Retinal pigment epithelial cell (primary cell): ENCODE results near the gene TMEM131L.

Source experiments
- DNase-seq: peaks from one replicate; pipeline ENCODE4 v3.0.0-alpha.2; 2010; ENCODE audit warnings: low read depth
- H3K4me3 ChIP-seq: 2 replicates; pipeline ENCODE4 v1.5.1; 2011; ENCODE audit warnings: mild to moderate bottlenecking, low read length, control low read depth, moderate library complexity
- TF ChIP-seq, protein P1 (sequence below): conservative IDR thresholded peaks from 2 replicates; pipeline ENCODE4 v1.5.1; 2011; ENCODE audit warnings: low read depth, low read length, control low read depth, inconsistent platforms

Gene TMEM131L

DNA sequence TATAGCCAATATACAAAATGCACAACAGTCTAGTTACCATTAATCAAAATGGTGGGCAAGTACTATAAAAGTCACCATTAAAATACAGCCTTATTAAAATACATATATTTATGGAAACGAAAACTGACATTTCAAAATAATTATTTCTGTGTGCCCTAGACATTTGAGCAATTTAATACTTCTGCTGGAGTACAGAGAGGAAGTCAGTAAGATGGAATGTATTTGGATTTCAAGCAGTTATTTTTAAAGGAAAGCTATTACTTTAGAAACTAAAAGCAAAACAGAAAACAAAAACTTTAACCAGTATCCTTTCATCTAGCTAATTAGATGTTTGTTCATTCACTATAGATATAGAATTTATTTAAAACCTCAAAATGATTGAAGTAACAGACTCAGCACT lies 180.1 kb downstream of the TMEM131L start:
- no peak for DNase-seq
- TF ChIP-seq, protein P1, sequence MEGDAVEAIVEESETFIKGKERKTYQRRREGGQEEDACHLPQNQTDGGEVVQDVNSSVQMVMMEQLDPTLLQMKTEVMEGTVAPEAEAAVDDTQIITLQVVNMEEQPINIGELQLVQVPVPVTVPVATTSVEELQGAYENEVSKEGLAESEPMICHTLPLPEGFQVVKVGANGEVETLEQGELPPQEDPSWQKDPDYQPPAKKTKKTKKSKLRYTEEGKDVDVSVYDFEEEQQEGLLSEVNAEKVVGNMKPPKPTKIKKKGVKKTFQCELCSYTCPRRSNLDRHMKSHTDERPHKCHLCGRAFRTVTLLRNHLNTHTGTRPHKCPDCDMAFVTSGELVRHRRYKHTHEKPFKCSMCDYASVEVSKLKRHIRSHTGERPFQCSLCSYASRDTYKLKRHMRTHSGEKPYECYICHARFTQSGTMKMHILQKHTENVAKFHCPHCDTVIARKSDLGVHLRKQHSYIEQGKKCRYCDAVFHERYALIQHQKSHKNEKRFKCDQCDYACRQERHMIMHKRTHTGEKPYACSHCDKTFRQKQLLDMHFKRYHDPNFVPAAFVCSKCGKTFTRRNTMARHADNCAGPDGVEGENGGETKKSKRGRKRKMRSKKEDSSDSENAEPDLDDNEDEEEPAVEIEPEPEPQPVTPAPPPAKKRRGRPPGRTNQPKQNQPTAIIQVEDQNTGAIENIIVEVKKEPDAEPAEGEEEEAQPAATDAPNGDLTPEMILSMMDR = no peak
- H3K4me3 ChIP-seq = no peak overlapping the region

DNA sequence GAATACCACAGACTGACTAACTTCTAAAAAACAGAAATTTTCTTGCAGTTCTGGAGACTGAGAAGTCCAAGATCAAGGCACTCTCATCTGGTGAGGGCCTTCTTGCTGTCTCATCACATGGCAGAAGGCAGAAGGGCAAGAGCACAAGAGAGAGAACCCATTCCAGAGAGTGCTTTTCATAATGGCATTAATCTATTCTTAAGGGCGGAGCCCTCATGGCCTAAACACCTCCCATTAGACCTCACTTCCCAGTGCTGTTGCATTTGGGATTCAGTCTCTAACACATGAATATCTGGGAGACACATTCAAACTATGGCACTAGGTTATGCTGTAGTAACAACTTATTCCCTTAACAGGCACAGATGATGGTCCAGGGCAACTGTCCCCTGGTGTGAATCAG lies 180.8 kb downstream of the TMEM131L start:
- DNase-seq = no peak
- TF ChIP-seq, protein P1 = no peak
- H3K4me3 ChIP-seq = no peak overlapping the region

DNA sequence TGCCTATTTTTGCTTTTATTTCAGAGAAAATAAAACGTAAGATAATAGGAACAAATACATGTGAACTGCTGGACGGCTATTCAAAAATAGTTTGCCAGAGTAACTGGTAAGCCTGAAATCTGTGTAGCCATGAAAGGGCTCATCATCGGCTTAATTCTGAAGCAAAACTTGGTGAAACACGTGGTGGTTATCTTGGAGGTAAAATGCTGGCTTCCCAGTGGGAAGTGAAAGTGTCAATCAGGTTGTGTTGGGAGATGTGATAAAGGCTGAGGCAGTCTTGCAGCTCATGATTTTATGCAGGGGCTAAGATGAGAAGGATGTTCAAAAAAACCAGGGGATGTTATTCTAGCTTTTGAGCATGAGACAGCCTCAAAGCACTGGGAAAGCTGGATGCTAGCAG lies 181.8 kb downstream of the TMEM131L start:
- no peak for DNase-seq
- TF ChIP-seq, protein P1 = no peak
- no peak overlapping the region for H3K4me3 ChIP-seq

DNA sequence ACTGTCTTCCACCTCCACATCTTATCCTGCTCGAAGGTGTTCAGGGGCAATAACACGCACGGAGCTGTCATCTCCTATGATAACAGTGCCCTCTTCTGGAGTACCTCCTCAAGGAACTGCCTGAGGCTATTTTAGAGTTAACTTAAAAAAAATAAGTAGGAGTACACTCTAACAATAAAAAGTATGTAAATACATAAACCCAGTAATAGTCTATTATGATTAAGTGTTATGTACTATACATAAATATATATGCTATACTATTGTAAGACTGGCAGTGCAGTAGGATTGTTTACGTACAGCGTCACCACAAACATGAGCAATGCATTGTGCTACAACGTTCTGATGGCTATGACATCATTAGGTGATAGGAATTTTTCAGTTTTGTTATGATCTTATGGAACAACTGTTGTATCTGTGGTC lies 183.4 kb downstream of the TMEM131L start:
- H3K4me3 ChIP-seq = no peak overlapping the region
- no peak for DNase-seq
- TF ChIP-seq, protein P1 = peak; percentile 48

DNA sequence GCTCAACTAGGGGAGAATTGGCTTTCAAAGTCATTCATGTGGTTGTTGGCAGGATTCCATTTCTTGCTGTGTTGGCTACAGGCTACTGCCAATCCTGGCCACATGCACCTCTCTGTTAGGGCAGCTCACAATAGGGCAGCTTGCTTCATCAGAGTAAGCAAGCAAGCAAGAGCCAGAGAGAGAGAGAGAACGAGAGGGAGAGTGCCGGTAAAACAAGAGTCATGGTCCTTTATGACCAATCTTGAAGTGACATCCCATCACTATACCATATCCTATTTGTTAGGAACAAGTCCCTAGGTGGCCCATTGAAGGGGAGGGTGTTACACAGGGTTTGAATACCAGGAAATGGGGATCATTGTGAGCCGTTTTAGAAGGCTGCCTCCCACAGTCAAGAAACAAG lies 185.0 kb downstream of the TMEM131L start:
- TF ChIP-seq, protein P1 = no peak
- no peak for DNase-seq
- H3K4me3 ChIP-seq = no peak overlapping the region

DNA sequence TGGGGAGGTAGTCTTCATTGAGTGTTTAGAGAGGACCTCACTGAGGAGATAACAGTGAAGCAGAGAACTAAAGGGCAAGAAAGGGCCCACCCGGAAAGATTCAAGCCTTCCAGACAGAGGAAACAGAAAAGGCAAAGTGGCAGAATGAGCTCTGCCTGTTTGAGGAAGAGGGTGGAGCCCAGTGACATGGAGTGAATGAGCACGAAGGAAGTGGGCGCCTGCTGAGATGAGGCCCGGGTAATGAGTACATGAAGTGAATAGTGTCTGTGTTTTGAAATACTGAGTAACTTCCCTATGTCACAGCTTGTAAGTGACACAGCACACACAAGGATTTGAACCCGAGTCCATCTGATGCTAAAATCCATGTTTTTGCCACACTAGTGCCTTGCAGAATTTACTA lies 185.4 kb downstream of the TMEM131L start:
- H3K4me3 ChIP-seq = no peak overlapping the region
- TF ChIP-seq, protein P1 = no peak
- no peak for DNase-seq

DNA sequence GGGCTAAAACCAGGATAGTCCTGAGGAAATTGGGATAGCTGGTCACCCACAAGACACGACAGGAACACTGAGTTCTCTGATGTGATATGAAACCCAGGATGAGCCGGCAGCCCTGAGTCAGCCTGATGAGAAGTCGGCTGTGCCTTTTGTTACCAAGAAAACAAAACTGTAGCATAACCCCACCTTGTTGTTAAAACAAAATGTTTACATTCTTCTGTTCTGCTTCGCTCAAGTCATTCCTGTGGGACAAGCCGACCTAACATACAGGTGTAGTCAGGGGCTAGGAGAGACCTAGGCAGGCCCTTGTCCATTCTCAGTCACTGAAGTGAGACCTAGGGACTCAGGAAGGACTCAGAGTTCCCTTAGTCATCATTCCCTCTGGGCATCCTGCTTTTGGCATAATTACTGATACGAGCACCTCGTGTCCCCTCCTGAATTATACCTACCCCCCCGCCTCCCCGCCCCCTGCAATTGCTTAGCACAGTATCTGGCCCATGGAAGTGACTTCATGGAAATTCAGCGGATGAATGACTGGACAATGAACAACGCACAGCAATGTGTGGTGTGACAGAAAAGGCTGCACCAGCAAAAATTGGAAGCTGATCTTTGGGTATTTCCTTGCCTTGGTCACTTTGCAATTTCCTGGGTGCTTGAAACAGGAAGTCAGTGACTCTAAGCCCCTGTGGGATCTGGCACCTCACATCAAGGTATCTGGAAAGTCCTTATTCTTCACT lies 186.1 kb downstream of the TMEM131L start:
- TF ChIP-seq, protein P1 = no peak
- DNase-seq = no peak

More for the DNA sequence above, 186.1 kb downstream of the TMEM131L start:
- H3K4me3 ChIP-seq = no peak overlapping the region
